Raji (cell line): Measurements from ENCODE around the gene OR51B6.

Experiments
- POLR2A ChIP-seq: IDR thresholded peaks from 2 replicates; pipeline ENCODE4 v1.6.1; 2011; ENCODE audit warnings: low read depth, low read length, control low read depth; ENCODE audit not compliant: insufficient read depth

The OR51B6 gene

GRCh38 chr11:5351208-5351607 is at the start of gene OR51B6:
TSS of gene OR51B6 (plus strand) at chr11:5351508. CDS start at chr11:5351508, 0 bp downstream.
- TF ChIP-seq POLR2A: no peak

- no peak for TF ChIP-seq POLR2A
These were observed 49.5 kb upstream of the OR51B6 start, which contains the start of gene OR51B4 for GRCh38 chr11:5301846-5302245. TSS of gene OR51B4 (minus strand) at chr11:5301946. CDS start at chr11:5301946, 0 bp downstream.

GRCh38 chr11:5303626-5304025 is 47.7 kb upstream of the OR51B6 start:
- TF ChIP-seq POLR2A: no peak

GRCh38 chr11:5304046-5304445 is 47.3 kb upstream of the OR51B6 start:
- no peak for TF ChIP-seq POLR2A

GRCh38 chr11:5307256-5308019 is 43.9 kb upstream of the OR51B6 start:
- TF ChIP-seq POLR2A: no peak

GRCh38 chr11:5310423-5310822 is 40.9 kb upstream of the OR51B6 start:
- no peak for TF ChIP-seq POLR2A

- TF ChIP-seq POLR2A: no peak
These were observed 34.0 kb upstream of the OR51B6 start for GRCh38 chr11:5317292-5317691.

- no peak for TF ChIP-seq POLR2A
These were observed 27.1 kb upstream of the OR51B6 start, which contains the start of gene OR51B2 for GRCh38 chr11:5324197-5324596. TSS of gene OR51B2 (minus strand) at chr11:5324297. CDS start at chr11:5324297, 0 bp downstream.

- no peak for TF ChIP-seq POLR2A
These were observed 16.1 kb upstream of the OR51B6 start for GRCh38 chr11:5335170-5335569.

GRCh38 chr11:5336331-5336730 is 15.0 kb upstream of the OR51B6 start:
- no peak for TF ChIP-seq POLR2A

GRCh38 chr11:5339771-5340322 is 11.5 kb upstream of the OR51B6 start:
- TF ChIP-seq POLR2A: no peak

- no peak for TF ChIP-seq POLR2A
These were observed 7.6 kb upstream of the OR51B6 start, which contains the start of gene OR51B5 for GRCh38 chr11:5343474-5344335. TSS of gene OR51B5 (minus strand) at chr11:5343524. CDS start at chr11:5343524, 0 bp downstream.

- TF ChIP-seq POLR2A: no peak
These were observed 5.5 kb upstream of the OR51B6 start for GRCh38 chr11:5345831-5346230.

GRCh38 chr11:5348551-5349194 is 2.6 kb upstream of the OR51B6 start:
- TF ChIP-seq POLR2A: no peak

GRCh38 chr11:5349550-5349949 is 1.8 kb upstream of the OR51B6 start:
- TF ChIP-seq POLR2A: no peak

- no peak for TF ChIP-seq POLR2A
These were observed 10.8 kb downstream of the OR51B6 start for GRCh38 chr11:5362017-5362625.
